HepG2 (cell line): ENCODE results near the gene PAPSS2. TPM values are rescaled to one million over a fixed set of nuclear protein-coding genes. Genes with fewer than 3 reads are reported as not detected.

ENCODE experiments used
- DPF2 ChIP-seq: sonication (generic); formaldehyde crosslinking; IDR thresholded peaks from 2 replicates; pipeline ENCODE4 v1.4.0; 2020; ENCODE audit warnings: mild to moderate bottlenecking, low read depth, missing genetic modification reagents, borderline replicate concordance
- EEA1 ChIP-seq: sonication (generic); formaldehyde crosslinking; IDR thresholded peaks from 2 replicates; pipeline ENCODE4 v1.5.1; 2020; ENCODE audit warnings: mild to moderate bottlenecking, missing genetic modification reagents, borderline replicate concordance
- HDAC6 ChIP-seq: fragments of 200-600 bp; sonication (generic); IDR thresholded peaks from 2 replicates; pipeline ENCODE4 v1.7.0; 2017; ENCODE audit warnings: mild to moderate bottlenecking, antibody characterized with exemption, low read length, low read depth
- KAT7 ChIP-seq: IDR thresholded peaks from 2 replicates; pipeline ENCODE4 v1.6.1; 2018; ENCODE audit warnings: borderline replicate concordance, missing compliant biosample characterization
- LRRFIP1 ChIP-seq: sonication (generic); formaldehyde crosslinking; conservative IDR thresholded peaks from 2 replicates; pipeline ENCODE4 v1.4.0; 2020; ENCODE audit warnings: missing genetic modification reagents
- NFYB ChIP-seq: sonication (generic); formaldehyde crosslinking; IDR thresholded peaks from 2 replicates; pipeline ENCODE4 v1.4.0; 2020; ENCODE audit warnings: missing genetic modification reagents
- PPARG ChIP-seq: conservative IDR thresholded peaks from 2 replicates; pipeline ENCODE4 v1.6.1; 2016; ENCODE audit warnings: missing biosample characterization, missing genetic modification reagents
- RFX3 ChIP-seq: IDR thresholded peaks from 2 replicates; pipeline ENCODE4 v1.6.1; 2016; ENCODE audit warnings: missing biosample characterization, missing genetic modification reagents
- SNRNP70 ChIP-seq: fragments of 200-400 bp; formaldehyde crosslinking; IDR thresholded peaks from 2 replicates; pipeline ENCODE4 v1.6.1; 2017; ENCODE audit warnings: mild to moderate bottlenecking, low read depth, low read length, moderate library complexity
- TOE1 ChIP-seq: sonication (generic); formaldehyde crosslinking; IDR thresholded peaks from 2 replicates; pipeline ENCODE4 v1.4.0; 2020; ENCODE audit warnings: mild to moderate bottlenecking, missing genetic modification reagents
- ZNF136 ChIP-seq: sonication (generic); formaldehyde crosslinking; IDR thresholded peaks from 2 replicates; pipeline ENCODE4 v1.8.1; 2022; ENCODE audit warnings: low read depth, mild to moderate bottlenecking, moderate library complexity, missing genetic modification reagents
- ZNF143 ChIP-seq: sonication (generic); formaldehyde crosslinking; IDR thresholded peaks from 2 replicates; pipeline ENCODE4 v1.4.0; 2020; ENCODE audit warnings: missing genetic modification reagents
- ZNF251 ChIP-seq: sonication (generic); formaldehyde crosslinking; IDR thresholded peaks from 2 replicates; pipeline ENCODE4 v1.9.0; 2021; ENCODE audit warnings: mild to moderate bottlenecking, missing genetic modification reagents
- ZNF275 ChIP-seq: sonication (generic); formaldehyde crosslinking; IDR thresholded peaks from 2 replicates; pipeline ENCODE4 v1.8.0; 2022; ENCODE audit warnings: missing genetic modification reagents, mild to moderate bottlenecking, inconsistent platforms, borderline replicate concordance
- ZNF281 ChIP-seq: sonication (generic); formaldehyde crosslinking; IDR thresholded peaks from 2 replicates; pipeline ENCODE4 v1.4.0; 2020; ENCODE audit warnings: missing genetic modification reagents, borderline replicate concordance
- ZNF724P ChIP-seq: sonication (generic); formaldehyde crosslinking; IDR thresholded peaks from 2 replicates; pipeline ENCODE4 v1.8.0; 2022; ENCODE audit warnings: missing genetic modification reagents, borderline replicate concordance
- ZNF772 ChIP-seq: sonication (generic); formaldehyde crosslinking; IDR thresholded peaks from 2 replicates; pipeline ENCODE4 v1.5.0; 2020; ENCODE audit warnings: mild to moderate bottlenecking, missing genetic modification reagents
- ZSCAN31 ChIP-seq: sonication (generic); formaldehyde crosslinking; IDR thresholded peaks from 2 replicates; pipeline ENCODE4 v1.5.0; 2020; ENCODE audit warnings: low read depth, mild to moderate bottlenecking, missing genetic modification reagents
- polyA plus RNA-seq, 8 experiments: library from polyadenylated mRNA; depleted of rRNA in 3 of 8; stranded (reverse) in 7 of 8; unstranded in 1 of 8; fragments of >200 nt; fragmentation: Illumina TruSeq in 4 of 8; extraction: Trizol in 4 of 8; gene quantifications; 2 replicates each; pipeline versions ENCODE4 v1.2.1 to v1.2.3, GENCODE V29; 2011 to 2016; ENCODE audit warnings: low read depth in 4 of 8, missing spikeins in 1 of 8, mixed read lengths in 1 of 8; ENCODE audit not compliant: insufficient read depth in 1 of 8
- total RNA-seq, 5 experiments: library from RNA; depleted of rRNA; stranded (reverse); fragments of >200 nt; fragmentation: Illumina TruSeq; extraction: Trizol; gene quantifications; 2 replicates each; pipeline ENCODE4 v1.2.3, GENCODE V29; 2016; ENCODE audit warnings: low read depth in 1 of 5

PAPSS2 gene
- total and polyA plus RNA-seq, 2 of the 13 experiments (the other 11 are each of a cell fraction or from before 2014, with no cell fraction given), result 0.11 to 0.12 TPM

- TF ChIP-seq ZNF281 (CRISPR knock-in tag), result peak; percentile 41; the same call in 1 of the 2 replicates
- 0 out of 2 replicates have a peak, but pooled peaks have one; percentile 36 for TF ChIP-seq ZNF136 (CRISPR knock-in tag)
- TF ChIP-seq ZSCAN31 (CRISPR knock-in tag), result no peak
- TF ChIP-seq ZNF772 (CRISPR knock-in tag), result peak; percentile 90
- TF ChIP-seq NFYB (CRISPR knock-in tag), result no peak
- no peak for TF ChIP-seq LRRFIP1
- TF ChIP-seq ZNF251 (CRISPR knock-in tag), result no peak
- no peak for TF ChIP-seq RFX3 (CRISPR knock-in tag)
- TF ChIP-seq ZNF143 (CRISPR knock-in tag), result no peak
- no peak for TF ChIP-seq EEA1 (CRISPR knock-in tag)
- TF ChIP-seq HDAC6, result no peak
- no peak for TF ChIP-seq TOE1 (CRISPR knock-in tag)
- peak; percentile 91 for TF ChIP-seq PPARG (CRISPR knock-in tag)
- no peak for TF ChIP-seq KAT7 (CRISPR knock-in tag)
- TF ChIP-seq SNRNP70, result no peak
- TF ChIP-seq ZNF275 (CRISPR knock-in tag), result no peak
- no peak for TF ChIP-seq ZNF724P (CRISPR knock-in tag)
- TF ChIP-seq DPF2 (CRISPR knock-in tag), result peak; percentile 84
Measured at GRCh38 chr10:87618566-87619423, 40.9 kb upstream of the PAPSS2 start (continued).
